Upper lobe of left lung (tissue), 6 donors: ENCODE measurements around the gene RAB36. TPM values are rescaled to one million over a fixed set of nuclear protein-coding genes. Genes with fewer than 3 reads are reported as not detected.

Experiments
- ATAC-seq, 2 donors: fragments of 200-7000 bp; cut with Tn5 transposase; one replicate each; pipeline ENCODE4 v1.9.1; 2022; ENCODE audit warnings: mild to moderate bottlenecking in 2 of 2, moderate library complexity in 2 of 2; ENCODE audit not compliant: low FRiP score in 2 of 2
- DNase-seq, 2 donors: peaks; one replicate each; pipeline ENCODE4 v3.0.0-alpha.2; 2019 to 2020
- H3K27ac ChIP-seq, 4 donors: fragments of 200-600 bp; sonication (generic); one replicate each; pipeline ENCODE4 v1.5.1; 2016 to 2019
- H3K27me3 ChIP-seq, 4 donors: fragments of 200-600 bp; sonication (generic); one replicate each; pipeline ENCODE4 v1.5.1; 2017 to 2019
- H3K36me3 ChIP-seq, 4 donors: fragments of 200-600 bp; sonication (generic); one replicate each; pipeline ENCODE4 v1.5.1; 2016 to 2019
- H3K4me1 ChIP-seq, 4 donors: fragments of 200-600 bp; sonication (generic); one replicate each; pipeline ENCODE4 v1.5.1; 2018 to 2019
- H3K4me3 ChIP-seq, 4 donors: fragments of 200-600 bp; sonication (generic); one replicate each; pipeline ENCODE4 v1.5.1; 2017 to 2019; ENCODE audit warnings: mild to moderate bottlenecking in 2 of 4, moderate library complexity in 1 of 4
- H3K9me3 ChIP-seq, 4 donors: fragments of 200-600 bp; sonication (generic); one replicate each; pipeline ENCODE4 v1.5.1; 2018 to 2019
- CTCF ChIP-seq, 6 experiments: fragments of 450-650 bp in 4 of 6; fragments of 200-600 bp in 2 of 6; sonication (generic) in 2 of 6; IDR thresholded peaks; one replicate each; pipeline ENCODE4 v1.5.1; 2016 to 2019; ENCODE audit warnings: antibody characterized with exemption in 6 of 6
- EP300 ChIP-seq, 4 donors: sonication (generic); formaldehyde crosslinking; IDR thresholded peaks; one replicate each; pipeline ENCODE4 v1.5.1; 2017; ENCODE audit warnings: antibody characterized with exemption in 4 of 4, control low read depth in 2 of 4
- POLR2A ChIP-seq, 4 donors: fragments of 450-650 bp; IDR thresholded peaks; one replicate each; pipeline ENCODE4 v1.5.1; 2016 to 2017; ENCODE audit warnings: antibody characterized with exemption in 4 of 4, mild to moderate bottlenecking in 2 of 4
- POLR2AphosphoS5 ChIP-seq, 2 donors: sonication (generic); formaldehyde crosslinking; IDR thresholded peaks; one replicate each; pipeline ENCODE4 v1.5.1; 2017; ENCODE audit warnings: antibody characterized with exemption in 2 of 2
- WGBS, 2 donors: methylation state at CpG; one replicate each; pipeline ENCODE4 v1.1.5; 2017 to 2018; 5-methylcytosine and 5-hydroxymethylcytosine counted together
- total RNA-seq, 6 donors: library from RNA; depleted of rRNA in 4 of 6; stranded (reverse); fragments of >200 nt in 4 of 6; gene quantifications; one replicate each; pipeline versions ENCODE4 v1.1.0 to v1.2.1, GENCODE V29; 2016 to 2021
- donor health status: DM: no; HTN: no; CAD: no; lungs with moderate emphysema.
- donor health status: DM: no; HTN: yes; CAD: no; lungs with severe emphysema.

RAB36 gene
- total RNA-seq, 6 donors from 2014 or later = 2.6 to 17.5 (median 8.4) TPM

- TF ChIP-seq POLR2A (IDR thresholded peaks at IDR 0.05) (no peak), CTCF (IDR thresholded peaks at IDR 0.05) (no peak), EP300 (IDR thresholded peaks at IDR 0.05) (no peak), POLR2AphosphoS5 (IDR thresholded peaks at IDR 0.05) (no peak)
- DNase-seq (no peak), ATAC-seq (no peak)
- Histone ChIP-seq H3K4me1 (no peaks in the 10 kb centered on the region), H3K27ac (no peak overlapping the region), H3K27me3 (no peaks in the 10 kb centered on the region), H3K9me3 (no peaks in the 10 kb centered on the region), H3K36me3 (no peaks in the 10 kb centered on the region), H3K4me3 (no peak overlapping the region)
- 84 to 97% methylated on average over 6 to 7 of the region's 7 CpGs for WGBS, 2 donors
Measured at GRCh38 chr22:23108249-23109078, 36.8 kb upstream of the RAB36 start.

- ATAC-seq = no peak
- TF ChIP-seq CTCF (IDR thresholded peaks at IDR 0.05) = no peak
- no peak for TF ChIP-seq EP300 (IDR thresholded peaks at IDR 0.05)
- no peak for TF ChIP-seq POLR2AphosphoS5 (IDR thresholded peaks at IDR 0.05)
- TF ChIP-seq POLR2A (IDR thresholded peaks at IDR 0.05) = no peak
Measured at GRCh38 chr22:23109079-23109347, 36.3 kb upstream of the RAB36 start.

GRCh38 chr22:23109441-23109978 is 35.8 kb upstream of the RAB36 start:
- no peaks in the 10 kb centered on the region for H3K27me3 ChIP-seq
- no peak overlapping the region for H3K27ac ChIP-seq
- H3K4me3 ChIP-seq = no peak overlapping the region
- ATAC-seq (no peak), DNase-seq (no peak)
- H3K4me1 ChIP-seq = no peaks in the 10 kb centered on the region
- H3K9me3 ChIP-seq = no peaks in the 10 kb centered on the region
- H3K36me3 ChIP-seq = no peaks in the 10 kb centered on the region
- TF ChIP-seq POLR2A (IDR thresholded peaks at IDR 0.05) (no peak), CTCF (IDR thresholded peaks at IDR 0.05) (no peak), POLR2AphosphoS5 (IDR thresholded peaks at IDR 0.05) (no peak), EP300 (IDR thresholded peaks at IDR 0.05) (no peak)
- WGBS, 2 donors = 80 to 93% methylated on average over 3 to 5 of the region's 5 CpGs

More at GRCh38 chr22:23109079-23109347, 36.3 kb upstream of the RAB36 start:
- H3K9me3 ChIP-seq = no peaks in the 10 kb centered on the region
- H3K27ac ChIP-seq = no peak overlapping the region
- H3K27me3 ChIP-seq = no peaks in the 10 kb centered on the region
- 84 to 92% methylated on average over 6 of the region's 6 CpGs for WGBS, 2 donors
- H3K36me3 ChIP-seq = no peaks in the 10 kb centered on the region
- no peaks in the 10 kb centered on the region for H3K4me1 ChIP-seq
- peak in 1 of 2 donors; percentile 27 for DNase-seq
- no peak overlapping the region for H3K4me3 ChIP-seq

- DNase-seq (peak in 1 of 2 donors; percentile 27), ATAC-seq (no peak)
- H3K27ac ChIP-seq = no peak overlapping the region
- WGBS, 2 donors = 20 to 69% methylated on average over 1 to 10 of the region's 10 CpGs
- no peak overlapping the region for H3K4me3 ChIP-seq
- no peaks in the 10 kb centered on the region for H3K4me1 ChIP-seq
- H3K9me3 ChIP-seq = no peaks in the 10 kb centered on the region
- H3K27me3 ChIP-seq = no peaks in the 10 kb centered on the region
- TF ChIP-seq POLR2AphosphoS5 (IDR thresholded peaks at IDR 0.05) (no peak), CTCF (IDR thresholded peaks at IDR 0.05) (no peak), EP300 (IDR thresholded peaks at IDR 0.05) (no peak), POLR2A (IDR thresholded peaks at IDR 0.05) (no peak)
- no peaks in the 10 kb centered on the region for H3K36me3 ChIP-seq
Measured at GRCh38 chr22:23110190-23110921, 34.9 kb upstream of the RAB36 start.
